ENCODE results near the gene CTIF. TPM values are rescaled to one million over a fixed set of nuclear protein-coding genes. Genes with fewer than 3 reads are reported as not detected.

CTIF gene
- total and polyA plus RNA-seq, 12 donors, result 20.5 to 159 (median 57.0) TPM

- Histone ChIP-seq H3K4me1 (replicated peaks in 1 of 2) (peaks cover 0 to 12% of the 10 kb centered on the region in 2 donors), H3K36me3 (replicated peaks in 1 of 2) (peaks cover 0 to 7% of the 10 kb centered on the region in 2 donors), H3K27ac (no peak overlapping the region), H3K9me3 (replicated peaks in 1 of 3) (no peaks in the 10 kb centered on the region), H3K27me3 (no peaks in the 10 kb centered on the region), H3K4me3 (no peak overlapping the region)
- intact Hi-C loops (cut with DNase I), result no loop called here
- peak in 1 of 7 donors; percentile 30 for DNase-seq
- TF ChIP-seq CTCF (IDR thresholded peaks at IDR 0.05), result no peak
- no peak for TF ChIP-seq POLR2A (IDR thresholded peaks at IDR 0.05)
- 79 to 100% (median 83%) methylated on average over 2 to 3 of the region's 3 CpGs for WGBS, 4 donors
Measured at GRCh38 chr18:48620071-48620470, 81.2 kb downstream of the CTIF start.

- 82 to 91% (median 88%) methylated on average over 8 of the region's 8 CpGs for WGBS, 4 donors
- Histone ChIP-seq H3K4me1 (replicated peaks in 1 of 2) (peaks cover 0 to 12% of the 10 kb centered on the region in 2 donors), H3K4me3 (no peak overlapping the region), H3K36me3 (replicated peaks in 1 of 2) (peaks cover 0 to 13% of the 10 kb centered on the region in 2 donors), H3K27me3 (no peaks in the 10 kb centered on the region), H3K27ac (no peak overlapping the region), H3K9me3 (replicated peaks in 1 of 3) (no peaks in the 10 kb centered on the region)
- intact Hi-C loops (cut with DNase I), result no loop called here
- TF ChIP-seq POLR2A (IDR thresholded peaks at IDR 0.05) (no peak), CTCF (IDR thresholded peaks at IDR 0.05) (no peak)
- no peak for DNase-seq
Measured at GRCh38 chr18:48621240-48621639, 82.4 kb downstream of the CTIF start.

GRCh38 chr18:48621815-48622555 lies 83.2 kb downstream of the CTIF start:
- no peak overlapping the region for H3K4me3 ChIP-seq
- no peaks in the 10 kb centered on the region for H3K27me3 ChIP-seq
- intact Hi-C loops (cut with DNase I), result no loop called here
- peak overlapping the region in 1 of 5 donors; percentile 67 for H3K27ac ChIP-seq
- H3K4me1 ChIP-seq (replicated peaks in 1 of 2), result peaks cover 0 to 12% of the 10 kb centered on the region in 2 donors
- TF ChIP-seq POLR2A (IDR thresholded peaks at IDR 0.05) (no peak), CTCF (IDR thresholded peaks at IDR 0.05) (no peak)
- H3K9me3 ChIP-seq (replicated peaks in 1 of 3), result no peaks in the 10 kb centered on the region
- peaks cover 0 to 13% of the 10 kb centered on the region in 2 donors for H3K36me3 ChIP-seq (replicated peaks in 1 of 2)
- DNase-seq, result no peak
- 78 to 87% (median 84%) methylated on average over 11 of the region's 11 CpGs for WGBS, 4 donors

GRCh38 chr18:48622911-48623431 lies 84.1 kb downstream of the CTIF start:
- TF ChIP-seq CTCF (IDR thresholded peaks at IDR 0.05) (no peak), POLR2A (IDR thresholded peaks at IDR 0.05) (no peak)
- Histone ChIP-seq H3K9me3 (replicated peaks in 1 of 3) (no peaks in the 10 kb centered on the region), H3K36me3 (replicated peaks in 1 of 2) (peaks cover 0 to 13% of the 10 kb centered on the region in 2 donors), H3K27ac (peak overlapping the region in 1 of 5 donors; percentile 67), H3K4me3 (no peak overlapping the region), H3K4me1 (replicated peaks in 1 of 2) (peaks cover 0 to 12% of the 10 kb centered on the region in 2 donors), H3K27me3 (no peaks in the 10 kb centered on the region)
- intact Hi-C loops (cut with DNase I), result no loop called here
- no peak for DNase-seq
- 76 to 83% (median 81%) methylated on average over 9 to 13 of the region's 13 CpGs for WGBS, 4 donors
